ENCODE results near the gene LETMD1. TPM values are rescaled to one million over a fixed set of nuclear protein-coding genes. Genes with fewer than 3 reads are reported as not detected.
A peak's percentile ranks its signal among the peaks of the same experiment; 100 is the strongest.

The LETMD1 gene
- total and polyA plus RNA-seq, 2 of the 13 experiments (the other 11 are each of a cell fraction or from before 2014, with no cell fraction given): 43.3 to 87.7 TPM

DNA sequence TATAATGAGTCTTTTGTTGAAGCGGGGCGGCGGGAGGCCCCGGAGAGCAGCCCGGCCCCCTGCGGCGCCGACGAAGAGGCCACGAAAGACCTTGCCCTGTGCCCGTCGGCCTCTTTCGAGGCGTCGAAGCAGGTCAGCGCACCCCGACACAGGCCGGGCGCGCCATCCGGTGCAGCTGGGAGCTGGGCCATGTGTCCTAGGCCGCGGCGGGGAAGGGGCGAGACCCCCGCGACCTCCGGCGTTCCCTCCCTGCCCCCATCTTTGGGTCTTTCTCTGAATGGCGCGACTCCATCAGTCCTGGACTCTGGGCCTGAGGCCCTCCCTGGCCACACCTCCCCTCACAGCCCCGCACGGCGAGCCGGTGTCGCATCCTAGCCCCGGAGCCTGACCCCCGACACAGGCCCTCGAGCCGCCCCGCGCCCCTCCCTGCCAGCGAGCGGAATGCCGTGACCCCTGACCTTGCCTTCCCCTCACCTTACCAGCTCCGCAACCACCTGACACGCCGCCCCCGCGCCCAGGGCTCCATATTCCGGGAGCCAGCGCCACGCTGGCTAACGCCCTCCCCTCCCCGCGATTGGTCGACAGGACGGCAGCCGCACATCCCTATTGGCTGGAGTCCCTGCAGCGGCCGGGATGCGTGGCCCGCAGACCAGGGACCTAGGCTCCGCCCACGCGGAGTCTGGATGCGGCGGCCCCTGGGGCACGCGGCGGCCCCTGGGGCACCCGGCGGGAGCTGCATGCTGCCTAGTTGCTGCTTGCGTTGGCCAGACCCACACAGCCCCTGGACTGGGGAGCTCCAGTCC lies 22.1 kb upstream of the LETMD1 start, which contains the start of gene SLC11A2 (continued):
- TF ChIP-seq, protein P1, sequence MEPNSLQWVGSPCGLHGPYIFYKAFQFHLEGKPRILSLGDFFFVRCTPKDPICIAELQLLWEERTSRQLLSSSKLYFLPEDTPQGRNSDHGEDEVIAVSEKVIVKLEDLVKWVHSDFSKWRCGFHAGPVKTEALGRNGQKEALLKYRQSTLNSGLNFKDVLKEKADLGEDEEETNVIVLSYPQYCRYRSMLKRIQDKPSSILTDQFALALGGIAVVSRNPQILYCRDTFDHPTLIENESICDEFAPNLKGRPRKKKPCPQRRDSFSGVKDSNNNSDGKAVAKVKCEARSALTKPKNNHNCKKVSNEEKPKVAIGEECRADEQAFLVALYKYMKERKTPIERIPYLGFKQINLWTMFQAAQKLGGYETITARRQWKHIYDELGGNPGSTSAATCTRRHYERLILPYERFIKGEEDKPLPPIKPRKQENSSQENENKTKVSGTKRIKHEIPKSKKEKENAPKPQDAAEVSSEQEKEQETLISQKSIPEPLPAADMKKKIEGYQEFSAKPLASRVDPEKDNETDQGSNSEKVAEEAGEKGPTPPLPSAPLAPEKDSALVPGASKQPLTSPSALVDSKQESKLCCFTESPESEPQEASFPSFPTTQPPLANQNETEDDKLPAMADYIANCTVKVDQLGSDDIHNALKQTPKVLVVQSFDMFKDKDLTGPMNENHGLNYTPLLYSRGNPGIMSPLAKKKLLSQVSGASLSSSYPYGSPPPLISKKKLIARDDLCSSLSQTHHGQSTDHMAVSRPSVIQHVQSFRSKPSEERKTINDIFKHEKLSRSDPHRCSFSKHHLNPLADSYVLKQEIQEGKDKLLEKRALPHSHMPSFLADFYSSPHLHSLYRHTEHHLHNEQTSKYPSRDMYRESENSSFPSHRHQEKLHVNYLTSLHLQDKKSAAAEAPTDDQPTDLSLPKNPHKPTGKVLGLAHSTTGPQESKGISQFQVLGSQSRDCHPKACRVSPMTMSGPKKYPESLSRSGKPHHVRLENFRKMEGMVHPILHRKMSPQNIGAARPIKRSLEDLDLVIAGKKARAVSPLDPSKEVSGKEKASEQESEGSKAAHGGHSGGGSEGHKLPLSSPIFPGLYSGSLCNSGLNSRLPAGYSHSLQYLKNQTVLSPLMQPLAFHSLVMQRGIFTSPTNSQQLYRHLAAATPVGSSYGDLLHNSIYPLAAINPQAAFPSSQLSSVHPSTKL (CRISPR knock-in tag; IDR thresholded peaks at IDR 0.05): peak; percentile 59
- TF ChIP-seq KMT2A (CRISPR knock-in tag; IDR thresholded peaks at IDR 0.05): peak; percentile 72; the same call in 1 of the 2 replicates
- peak; percentile 19 for TF ChIP-seq ZNF205 (CRISPR knock-in tag; IDR thresholded peaks at IDR 0.05)
- no peak for TF ChIP-seq SRF (IDR thresholded peaks at IDR 0.05; ENCODE audit: low read depth, low read length)
- TF ChIP-seq NFIC (IDR thresholded peaks at IDR 0.05; ENCODE audit: low read length): no peak
- peak; percentile 68 for TF ChIP-seq ZNF431 (CRISPR knock-in tag; IDR thresholded peaks at IDR 0.05; ENCODE audit: borderline replicate concordance, low read depth)
- peak; percentile 89 for TF ChIP-seq HIVEP1 (CRISPR knock-in tag; IDR thresholded peaks at IDR 0.05)
- peak; percentile 91 for TF ChIP-seq SALL2 (CRISPR knock-in tag; IDR thresholded peaks at IDR 0.05)
- no peak for TF ChIP-seq ZNF33A (CRISPR knock-in tag; IDR thresholded peaks at IDR 0.05; ENCODE audit: borderline replicate concordance)
- TF ChIP-seq POLR2AphosphoS5 (IDR thresholded peaks at IDR 0.05; ENCODE audit: low read depth, low read length): peak; percentile 70
- TF ChIP-seq, protein P2, sequence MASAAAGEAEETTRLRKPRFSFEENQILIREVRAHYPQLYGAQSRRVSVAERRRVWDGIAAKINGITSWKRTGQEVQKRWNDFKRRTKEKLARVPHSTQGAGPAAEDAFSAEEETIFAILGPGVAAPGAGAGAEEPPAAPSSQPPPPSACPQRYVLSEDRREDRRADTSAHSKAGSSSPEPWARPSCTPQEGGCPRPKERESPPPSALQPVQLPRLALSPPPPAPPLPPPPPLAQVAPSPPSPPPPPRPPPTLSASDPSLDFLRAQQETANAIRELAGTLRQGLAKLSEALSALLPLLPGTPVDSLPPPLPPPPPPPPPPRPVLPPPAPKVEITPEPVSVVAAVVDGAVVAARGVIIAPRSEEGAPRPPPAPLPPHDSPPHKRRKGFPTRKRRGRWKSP (CRISPR knock-in tag; IDR thresholded peaks at IDR 0.05): peak; percentile 82
- TF ChIP-seq MIER2 (CRISPR knock-in tag; IDR thresholded peaks at IDR 0.05): no peak
- peak; percentile 78 for TF ChIP-seq ZNF564 (CRISPR knock-in tag; IDR thresholded peaks at IDR 0.05)
- TF ChIP-seq REXO4 (CRISPR knock-in tag; IDR thresholded peaks at IDR 0.05; ENCODE audit: borderline replicate concordance): peak; percentile 93
- TF ChIP-seq ZNF550 (CRISPR knock-in tag; IDR thresholded peaks at IDR 0.05; ENCODE audit: borderline replicate concordance): peak; percentile 85; the same call in 1 of the 2 replicates
- no peak for TF ChIP-seq SOX6 (IDR thresholded peaks at IDR 0.05)
- TF ChIP-seq SOX6 (CRISPR knock-in tag; IDR thresholded peaks at IDR 0.05): peak; percentile 84
- TF ChIP-seq NPAS2 (CRISPR knock-in tag; IDR thresholded peaks at IDR 0.05; ENCODE audit: borderline replicate concordance): no peak
- TF ChIP-seq ZNF891 (CRISPR knock-in tag; IDR thresholded peaks at IDR 0.05): 0 out of 2 replicates have a peak, but pooled peaks have one; percentile 37
- TF ChIP-seq POLR2G (IDR thresholded peaks at IDR 0.05; ENCODE audit: low read depth, low read length): peak; percentile 83
- peak; percentile 94 for TF ChIP-seq PHF21A (CRISPR knock-in tag; IDR thresholded peaks at IDR 0.05)
- no peak for TF ChIP-seq ZNF510 (CRISPR knock-in tag; IDR thresholded peaks at IDR 0.05; ENCODE audit: low read depth)
- TF ChIP-seq ZNF501 (CRISPR knock-in tag; IDR thresholded peaks at IDR 0.05): peak; percentile 93
- TF ChIP-seq ZNF17 (CRISPR knock-in tag; IDR thresholded peaks at IDR 0.05): no peak
- 0 out of 2 replicates have a peak, but pooled peaks have one; percentile 22 for TF ChIP-seq NFATC3 (CRISPR knock-in tag; IDR thresholded peaks at IDR 0.05)
